ENCODE data around the gene DCC.

GRCh38 chr18:52812834-52813233 is 472.8 kb downstream of the DCC start:
- TF ChIP-seq POLR2A (IDR thresholded peaks at IDR 0.05; ENCODE audit: borderline replicate concordance, extremely low read depth, insufficient read depth, insufficient read length) (no peak), ZBTB33 (IDR thresholded peaks at IDR 0.05; ENCODE audit: extremely low read depth, insufficient replicate concordance, low read length) (no peak), MAX (IDR thresholded peaks at IDR 0.05) (no peak)

All from HCT116 (cell line).